GM23338 (cell line): Measurements from ENCODE around the gene RHBDD1.

Experiments
- CREB1 ChIP-seq: fragments of 250-450 bp; sonication (Bioruptor Pico); IDR thresholded peaks from 2 replicates; pipeline ENCODE4 v1.5.0; 2020; ENCODE audit warnings: low read depth, mild to moderate bottlenecking, moderate library complexity
- EZH2 ChIP-seq: fragments of 200-600 bp; sonication (generic); IDR thresholded peaks from one replicate; pipeline ENCODE4 v1.8.0; 2017; ENCODE audit warnings: antibody characterized with exemption, mild to moderate bottlenecking, low read depth; ENCODE audit not compliant: unreplicated experiment
- EZH2phosphoT487 ChIP-seq: fragments of 200-600 bp; sonication (generic); IDR thresholded peaks from one replicate; pipeline ENCODE4 v1.8.1; 2018; ENCODE audit warnings: antibody characterized with exemption; ENCODE audit not compliant: unreplicated experiment
- POLR2AphosphoS5 ChIP-seq: IDR thresholded peaks from 2 replicates; pipeline ENCODE4 v1.6.1; 2016; ENCODE audit warnings: antibody characterized with exemption, low read depth
- TF ChIP-seq, protein P1 (sequence below), 2 experiments: fragments of 200-600 bp in 1 of 2; sonication (generic) in 1 of 2; conservative IDR thresholded peaks; 2 replicates each; pipeline versions ENCODE4 v1.5.1 to v1.6.1; 2016 to 2017; ENCODE audit warnings: antibody characterized with exemption in 2 of 2, low read depth in 2 of 2, mild to moderate bottlenecking in 2 of 2, moderate library complexity in 1 of 2
- TF ChIP-seq, protein P2 (sequence below): IDR thresholded peaks from one replicate; pipeline ENCODE4 v1.6.1; 2018; ENCODE audit warnings: antibody characterized with exemption; ENCODE audit not compliant: unreplicated experiment
- TF ChIP-seq, protein P3 (sequence below): IDR thresholded peaks from 2 replicates; pipeline ENCODE4 v1.6.1; 2016; ENCODE audit warnings: antibody characterized with exemption

DNA sequence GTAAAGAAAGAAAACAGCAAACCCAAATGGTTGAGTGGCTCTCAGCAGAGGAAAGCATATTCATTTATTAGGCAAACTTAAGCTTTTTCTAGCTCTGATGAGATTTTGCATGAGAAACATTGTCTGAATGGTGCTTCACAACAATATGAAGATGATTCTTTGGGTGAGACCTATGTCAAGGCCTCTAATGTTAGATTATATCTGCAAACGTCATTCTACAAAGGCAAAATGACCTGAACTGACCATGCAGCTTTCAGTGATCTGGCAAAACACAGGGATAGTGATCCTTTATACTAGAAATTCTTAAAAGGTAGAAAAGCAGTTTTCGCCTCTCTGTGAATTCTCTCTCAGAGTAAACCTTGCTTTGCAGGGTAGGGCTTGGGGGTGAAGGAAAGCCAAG lies 11.7 kb downstream of the RHBDD1 start:
- TF ChIP-seq, protein P1, sequence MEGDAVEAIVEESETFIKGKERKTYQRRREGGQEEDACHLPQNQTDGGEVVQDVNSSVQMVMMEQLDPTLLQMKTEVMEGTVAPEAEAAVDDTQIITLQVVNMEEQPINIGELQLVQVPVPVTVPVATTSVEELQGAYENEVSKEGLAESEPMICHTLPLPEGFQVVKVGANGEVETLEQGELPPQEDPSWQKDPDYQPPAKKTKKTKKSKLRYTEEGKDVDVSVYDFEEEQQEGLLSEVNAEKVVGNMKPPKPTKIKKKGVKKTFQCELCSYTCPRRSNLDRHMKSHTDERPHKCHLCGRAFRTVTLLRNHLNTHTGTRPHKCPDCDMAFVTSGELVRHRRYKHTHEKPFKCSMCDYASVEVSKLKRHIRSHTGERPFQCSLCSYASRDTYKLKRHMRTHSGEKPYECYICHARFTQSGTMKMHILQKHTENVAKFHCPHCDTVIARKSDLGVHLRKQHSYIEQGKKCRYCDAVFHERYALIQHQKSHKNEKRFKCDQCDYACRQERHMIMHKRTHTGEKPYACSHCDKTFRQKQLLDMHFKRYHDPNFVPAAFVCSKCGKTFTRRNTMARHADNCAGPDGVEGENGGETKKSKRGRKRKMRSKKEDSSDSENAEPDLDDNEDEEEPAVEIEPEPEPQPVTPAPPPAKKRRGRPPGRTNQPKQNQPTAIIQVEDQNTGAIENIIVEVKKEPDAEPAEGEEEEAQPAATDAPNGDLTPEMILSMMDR (conservative IDR thresholded peaks at IDR 0.05; ENCODE audit: low read depth in 2 of 2), result no peak
- TF ChIP-seq, protein P2, sequence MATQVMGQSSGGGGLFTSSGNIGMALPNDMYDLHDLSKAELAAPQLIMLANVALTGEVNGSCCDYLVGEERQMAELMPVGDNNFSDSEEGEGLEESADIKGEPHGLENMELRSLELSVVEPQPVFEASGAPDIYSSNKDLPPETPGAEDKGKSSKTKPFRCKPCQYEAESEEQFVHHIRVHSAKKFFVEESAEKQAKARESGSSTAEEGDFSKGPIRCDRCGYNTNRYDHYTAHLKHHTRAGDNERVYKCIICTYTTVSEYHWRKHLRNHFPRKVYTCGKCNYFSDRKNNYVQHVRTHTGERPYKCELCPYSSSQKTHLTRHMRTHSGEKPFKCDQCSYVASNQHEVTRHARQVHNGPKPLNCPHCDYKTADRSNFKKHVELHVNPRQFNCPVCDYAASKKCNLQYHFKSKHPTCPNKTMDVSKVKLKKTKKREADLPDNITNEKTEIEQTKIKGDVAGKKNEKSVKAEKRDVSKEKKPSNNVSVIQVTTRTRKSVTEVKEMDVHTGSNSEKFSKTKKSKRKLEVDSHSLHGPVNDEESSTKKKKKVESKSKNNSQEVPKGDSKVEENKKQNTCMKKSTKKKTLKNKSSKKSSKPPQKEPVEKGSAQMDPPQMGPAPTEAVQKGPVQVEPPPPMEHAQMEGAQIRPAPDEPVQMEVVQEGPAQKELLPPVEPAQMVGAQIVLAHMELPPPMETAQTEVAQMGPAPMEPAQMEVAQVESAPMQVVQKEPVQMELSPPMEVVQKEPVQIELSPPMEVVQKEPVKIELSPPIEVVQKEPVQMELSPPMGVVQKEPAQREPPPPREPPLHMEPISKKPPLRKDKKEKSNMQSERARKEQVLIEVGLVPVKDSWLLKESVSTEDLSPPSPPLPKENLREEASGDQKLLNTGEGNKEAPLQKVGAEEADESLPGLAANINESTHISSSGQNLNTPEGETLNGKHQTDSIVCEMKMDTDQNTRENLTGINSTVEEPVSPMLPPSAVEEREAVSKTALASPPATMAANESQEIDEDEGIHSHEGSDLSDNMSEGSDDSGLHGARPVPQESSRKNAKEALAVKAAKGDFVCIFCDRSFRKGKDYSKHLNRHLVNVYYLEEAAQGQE, result no peak
- TF ChIP-seq EZH2phosphoT487 (no peak), EZH2 (no peak), CREB1 (CRISPR knock-in tag) (no peak), POLR2AphosphoS5 (no peak)
- TF ChIP-seq, protein P3, sequence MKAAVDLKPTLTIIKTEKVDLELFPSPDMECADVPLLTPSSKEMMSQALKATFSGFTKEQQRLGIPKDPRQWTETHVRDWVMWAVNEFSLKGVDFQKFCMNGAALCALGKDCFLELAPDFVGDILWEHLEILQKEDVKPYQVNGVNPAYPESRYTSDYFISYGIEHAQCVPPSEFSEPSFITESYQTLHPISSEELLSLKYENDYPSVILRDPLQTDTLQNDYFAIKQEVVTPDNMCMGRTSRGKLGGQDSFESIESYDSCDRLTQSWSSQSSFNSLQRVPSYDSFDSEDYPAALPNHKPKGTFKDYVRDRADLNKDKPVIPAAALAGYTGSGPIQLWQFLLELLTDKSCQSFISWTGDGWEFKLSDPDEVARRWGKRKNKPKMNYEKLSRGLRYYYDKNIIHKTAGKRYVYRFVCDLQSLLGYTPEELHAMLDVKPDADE, result no peak
